Stimulated activated CD8-positive, alpha-beta memory T cell treated with anti-CD3 and anti-CD28 coated beads, Interleukin-4, amount 100 ng/mL, for 48 hours (primary cell): ENCODE data around the gene ABCG8.

ENCODE experiments used
- DNase-seq: peaks from one replicate; pipeline ENCODE4 v3.0.0-alpha.2; 2020

The ABCG8 gene

GRCh38 chr2:43927442-43927841 is 88.7 kb downstream of the ABCG8 start:
- no peak for DNase-seq

- DNase-seq = no peak
These were observed 92.5 kb downstream of the ABCG8 start for GRCh38 chr2:43931293-43931692.
